Tibial nerve (tissue), 4 donors: ENCODE measurements around the gene THBS3. TPM values are rescaled to one million over a fixed set of nuclear protein-coding genes. Genes with fewer than 3 reads are reported as not detected.

ENCODE experiments used
- DNase-seq, 2 donors: peaks; one replicate each; pipeline ENCODE4 v3.0.0-alpha.2; 2019; ENCODE audit warnings: low spot score in 2 of 2
- H3K27ac ChIP-seq, 4 donors: fragments of 200-600 bp; sonication (generic) in 3 of 4; one replicate each; pipeline ENCODE4 v1.5.1; 2017 to 2019; ENCODE audit warnings: mild to moderate bottlenecking in 1 of 4
- H3K27me3 ChIP-seq, 2 donors: fragments of 200-600 bp; sonication (generic) in 1 of 2; one replicate each; pipeline versions ENCODE4 v1.5.1 to v1.6.0; 2017 to 2019
- H3K36me3 ChIP-seq, 3 donors: fragments of 200-600 bp; sonication (generic); one replicate each; pipeline ENCODE4 v1.5.1; 2018 to 2019
- H3K4me1 ChIP-seq, 4 donors: fragments of 200-600 bp; sonication (generic) in 3 of 4; one replicate each; pipeline ENCODE4 v1.5.1; 2017 to 2019
- H3K4me3 ChIP-seq, 4 donors: fragments of 200-600 bp; sonication (generic) in 3 of 4; one replicate each; pipeline ENCODE4 v1.5.1; 2017 to 2019; ENCODE audit warnings: mild to moderate bottlenecking in 1 of 4, moderate library complexity in 1 of 4
- H3K9me3 ChIP-seq, 4 donors: fragments of 200-600 bp; sonication (generic) in 3 of 4; one replicate each; pipeline ENCODE4 v1.5.1; 2017 to 2019
- CTCF ChIP-seq, 5 experiments: fragments of 200-600 bp in 3 of 5; fragments of 450-650 bp in 2 of 5; sonication (generic) in 3 of 5; IDR thresholded peaks; one replicate each; pipeline ENCODE4 v1.5.1; 2016 to 2019; ENCODE audit warnings: antibody characterized with exemption in 5 of 5, mild to moderate bottlenecking in 3 of 5, moderate library complexity in 2 of 5
- EP300 ChIP-seq, 2 donors: sonication (generic); formaldehyde crosslinking; IDR thresholded peaks; one replicate each; pipeline ENCODE4 v1.6.1; 2017; ENCODE audit warnings: antibody characterized with exemption in 2 of 2, mild to moderate bottlenecking in 1 of 2
- POLR2A ChIP-seq, 2 donors: fragments of 450-650 bp; IDR thresholded peaks; one replicate each; pipeline ENCODE4 v1.6.1; 2017; ENCODE audit warnings: antibody characterized with exemption in 2 of 2, mild to moderate bottlenecking in 2 of 2, moderate library complexity in 2 of 2
- WGBS, 2 donors: methylation state at CpG; one replicate each; pipeline ENCODE4 v1.1.5; 2018; 5-methylcytosine and 5-hydroxymethylcytosine counted together
- total RNA-seq, 4 donors: library from RNA; depleted of rRNA; stranded (reverse); fragments of >200 nt; gene quantifications; one replicate each; pipeline ENCODE4 v1.1.0, GENCODE V29; 2016

THBS3 gene
- total RNA-seq, 4 donors from 2014 or later, result 33.9 to 119 (median 52.6) TPM

DNA sequence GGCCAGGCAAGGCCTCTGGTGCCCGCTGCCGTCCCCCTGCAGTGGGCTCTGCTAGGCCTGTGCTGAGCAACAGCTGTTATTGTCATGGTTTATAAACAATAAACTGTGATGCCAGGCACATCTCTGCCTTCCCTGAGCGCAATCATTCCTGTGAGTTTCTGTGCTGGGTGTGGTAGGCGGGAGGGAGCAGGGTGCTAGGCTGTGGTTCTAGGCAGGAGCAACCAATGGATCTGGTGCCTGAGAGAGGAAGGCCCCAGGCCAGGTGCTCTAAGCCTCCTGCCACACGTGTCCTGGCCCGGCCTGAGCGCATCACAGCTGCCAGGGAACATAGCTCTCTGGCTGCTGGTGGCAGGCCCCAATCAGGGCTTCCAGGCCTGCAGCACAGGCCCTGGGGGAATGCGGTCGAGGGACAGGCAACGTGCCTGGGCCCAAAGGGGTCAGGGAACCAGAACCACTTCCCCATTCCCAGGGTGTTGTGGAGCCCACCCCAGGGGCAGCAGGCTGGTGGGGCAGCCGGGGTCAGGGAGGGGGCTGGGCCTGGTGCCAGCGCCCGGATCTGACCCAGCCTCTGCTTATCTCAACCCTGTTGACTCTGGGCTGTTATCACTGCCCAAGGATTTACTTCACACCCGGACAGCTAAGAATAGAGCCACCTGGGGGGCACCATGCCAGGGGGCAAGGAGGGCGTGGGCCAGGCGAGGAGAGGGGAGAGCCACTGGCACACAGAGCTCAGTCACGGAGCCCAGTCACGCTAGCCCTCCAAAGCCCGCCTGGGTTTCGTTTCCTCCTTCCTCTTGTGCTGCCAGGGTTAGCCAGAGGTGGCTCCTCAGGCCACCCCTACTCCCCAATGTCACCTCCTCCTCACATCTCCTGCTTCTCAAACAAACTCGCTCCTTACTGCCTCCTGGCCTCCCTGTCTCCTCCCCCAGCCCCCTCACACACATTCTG, 22.6 kb downstream of the THBS3 start:
- DNase-seq, result no peak
- Histone ChIP-seq H3K27ac (peak overlapping the region in 3 of 4 donors; percentile 50 to 80 (median 73)), H3K36me3 (peaks cover 0 to under 1% (median 0%) of the 10 kb centered on the region in 3 donors), H3K9me3 (no peaks in the 10 kb centered on the region), H3K4me1 (peaks cover 0 to 24% (median 8%) of the 10 kb centered on the region in 4 donors), H3K4me3 (no peak overlapping the region), H3K27me3 (no peaks in the 10 kb centered on the region)
- 57 to 59% methylated on average over 19 to 21 of the region's 21 CpGs for WGBS, 2 donors
- TF ChIP-seq EP300 (IDR thresholded peaks at IDR 0.05) (no peak), CTCF (IDR thresholded peaks at IDR 0.05) (no peak), POLR2A (IDR thresholded peaks at IDR 0.05) (no peak)

DNA sequence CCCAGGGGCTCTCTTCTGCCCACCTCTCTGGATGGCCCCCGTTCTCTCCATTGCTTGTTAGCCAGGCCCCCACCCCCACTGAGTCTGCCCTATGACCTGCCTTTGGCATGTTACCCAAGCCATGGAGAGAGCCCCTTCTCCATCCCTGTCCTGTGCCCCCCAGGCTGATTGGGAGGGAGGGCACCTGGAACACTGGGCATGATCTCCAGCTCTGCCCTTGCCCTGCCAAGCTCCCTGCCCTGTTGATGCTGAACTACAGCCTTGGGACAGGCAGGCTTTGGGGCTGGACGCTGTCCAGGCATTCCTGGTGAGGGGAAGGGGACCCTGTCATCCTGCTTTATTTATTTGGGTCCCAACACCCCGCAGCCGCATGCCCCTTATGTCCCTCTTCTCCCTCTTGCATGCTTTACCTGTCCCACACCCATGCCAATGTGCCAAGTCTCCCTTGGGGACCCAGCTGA, 23.3 kb downstream of the THBS3 start:
- H3K9me3 ChIP-seq, result no peaks in the 10 kb centered on the region
- peak overlapping the region in 2 of 4 donors; percentile 50 to 73 for H3K27ac ChIP-seq
- WGBS, 2 donors, result 84 to 96% methylated on average over 4 of the region's 4 CpGs
- TF ChIP-seq CTCF (IDR thresholded peaks at IDR 0.05), result no peak
- TF ChIP-seq POLR2A (IDR thresholded peaks at IDR 0.05), result no peak
- no peak for TF ChIP-seq EP300 (IDR thresholded peaks at IDR 0.05)
- H3K4me3 ChIP-seq, result no peak overlapping the region
- H3K27me3 ChIP-seq, result no peaks in the 10 kb centered on the region
- H3K4me1 ChIP-seq, result peaks cover 0 to 26% (median 8%) of the 10 kb centered on the region in 4 donors
- peaks cover 0 to 8% (median 0%) of the 10 kb centered on the region in 3 donors for H3K36me3 ChIP-seq
- no peak for DNase-seq

DNA sequence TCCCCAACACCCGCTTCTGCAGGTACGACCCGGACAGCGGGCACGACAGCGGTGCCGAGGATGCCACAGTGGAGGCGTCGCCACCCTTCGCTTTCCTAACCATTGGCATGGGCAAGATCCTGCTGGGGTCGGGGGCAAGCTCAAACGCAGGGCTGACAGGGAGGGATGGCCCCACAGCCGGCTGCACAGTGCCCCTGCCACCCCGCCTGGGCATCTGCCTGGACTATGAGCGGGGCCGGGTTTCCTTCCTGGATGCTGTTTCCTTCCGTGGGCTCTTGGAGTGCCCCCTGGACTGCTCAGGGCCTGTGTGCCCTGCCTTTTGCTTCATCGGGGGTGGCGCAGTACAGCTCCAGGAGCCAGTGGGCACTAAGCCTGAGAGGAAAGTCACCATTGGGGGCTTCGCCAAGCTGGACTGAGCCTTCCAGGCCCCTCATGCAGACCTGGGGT, 23.9 kb downstream of the THBS3 start:
- Histone ChIP-seq H3K27ac (no peak overlapping the region), H3K9me3 (no peaks in the 10 kb centered on the region), H3K4me3 (no peak overlapping the region), H3K27me3 (no peaks in the 10 kb centered on the region), H3K36me3 (peaks cover 0 to 8% (median 0%) of the 10 kb centered on the region in 3 donors), H3K4me1 (peaks cover 0 to 32% (median 11%) of the 10 kb centered on the region in 4 donors)
- DNase-seq, result no peak
- 86 to 87% methylated on average over 19 of the region's 20 CpGs for WGBS, 2 donors
- TF ChIP-seq POLR2A (IDR thresholded peaks at IDR 0.05) (no peak), CTCF (IDR thresholded peaks at IDR 0.05) (no peak), EP300 (IDR thresholded peaks at IDR 0.05) (no peak)

DNA sequence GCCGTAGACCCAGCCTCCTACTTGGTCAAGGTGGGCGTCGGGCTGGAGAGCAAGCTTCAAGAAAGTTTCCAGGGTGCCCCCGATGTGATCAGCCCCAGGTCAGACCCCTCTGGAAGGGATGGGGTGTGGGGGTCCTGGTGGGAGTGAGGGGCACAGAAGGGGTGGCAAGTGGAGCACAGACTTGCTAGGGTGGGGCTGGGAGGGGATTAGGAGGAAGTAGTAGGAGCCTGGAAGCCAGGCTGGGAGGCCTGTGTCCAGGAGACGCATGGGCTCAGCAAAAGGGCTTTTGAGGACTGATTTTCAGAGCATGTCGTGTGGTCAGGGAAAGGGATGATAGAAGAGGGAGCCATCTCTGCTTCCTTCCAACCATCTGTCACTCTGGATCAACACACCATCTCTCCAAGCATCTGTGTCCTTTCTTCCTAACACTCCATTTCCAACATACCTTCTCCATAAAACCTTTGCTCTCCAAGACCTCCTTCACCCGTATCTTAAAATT, 25.6 kb downstream of the THBS3 start:
- Histone ChIP-seq H3K27ac (no peak overlapping the region), H3K36me3 (peaks cover 0 to 8% (median 0%) of the 10 kb centered on the region in 3 donors), H3K27me3 (no peaks in the 10 kb centered on the region), H3K9me3 (no peaks in the 10 kb centered on the region), H3K4me1 (peaks cover 0 to 44% (median 16%) of the 10 kb centered on the region in 4 donors), H3K4me3 (no peak overlapping the region)
- 93 to 95% methylated on average over 7 of the region's 7 CpGs for WGBS, 2 donors
- TF ChIP-seq EP300 (IDR thresholded peaks at IDR 0.05) (no peak), CTCF (IDR thresholded peaks at IDR 0.05) (no peak), POLR2A (IDR thresholded peaks at IDR 0.05) (no peak)
- DNase-seq, result no peak
